Measurements from ENCODE around the gene CENPX. TPM values are rescaled to one million over a fixed set of nuclear protein-coding genes. Genes with fewer than 3 reads are reported as not detected.
A peak's percentile ranks its signal among the peaks of the same experiment; 100 is the strongest.

The CENPX gene
- total and polyA plus RNA-seq, 2 of the 13 experiments (the other 11 are each of a cell fraction or from before 2014, with no cell fraction given): 92.7 to 170 TPM

- intact Hi-C loops (cut with micrococcal nuclease; ENCODE audit: unreplicated experiment): no loop called here
- peaks cover 23% of the 10 kb centered on the region for H3K79me2 ChIP-seq (ENCODE audit: insufficient read depth, low read length)
- in situ Hi-C loops (cut with HindIII; ENCODE audit: extremely low pct_ligation_motif_present, low pct_unique_long_range_greater_than_20kb): no loop called here
- H4K20me1 ChIP-seq (ENCODE audit: insufficient read depth, low read length): no peaks in the 10 kb centered on the region
- H3K4me1 ChIP-seq (ENCODE audit: insufficient read depth, low read length): peaks cover 39% of the 10 kb centered on the region
- no peaks in the 10 kb centered on the region for H3K9me3 ChIP-seq (ENCODE audit: low read length)
- DNase-seq (ENCODE audit: low spot score) (no peak), ATAC-seq (no peak), FAIRE-seq (no peak)
- TF ChIP-seq KMT2A (CRISPR knock-in tag; IDR thresholded peaks at IDR 0.05): no peak
- TF ChIP-seq PRDM4 (CRISPR knock-in tag; IDR thresholded peaks at IDR 0.05; ENCODE audit: borderline replicate concordance): no peak
- peak; percentile 58 for TF ChIP-seq RBFOX2 (IDR thresholded peaks at IDR 0.05; ENCODE audit: low read depth, low read length)
- no peak for TF ChIP-seq ZFYVE20 (CRISPR knock-in tag; IDR thresholded peaks at IDR 0.05; ENCODE audit: borderline replicate concordance, low read depth)
- TF ChIP-seq HNRNPL (IDR thresholded peaks at IDR 0.05; ENCODE audit: low read depth, low read length): 0 out of 2 replicates have a peak, but pooled peaks have one; percentile 20
- TF ChIP-seq ZNF768 (CRISPR knock-in tag; IDR thresholded peaks at IDR 0.05): peak; percentile 22; the same call in 1 of the 2 replicates
- TF ChIP-seq AGO2 (optimal IDR thresholded peaks at IDR 0.05; ENCODE audit: low read depth, low read length): peak; percentile 18
- ChIA-PET CTCF (ENCODE audit: low intra/inter-chr PET ratio, low total read pairs) (no interaction called here), POLR2A (no interaction called here)
- no peak overlapping the region for H2AFZ ChIP-seq (ENCODE audit: low read length)
- 95% methylated on average over 24 of the region's 24 CpGs for WGBS (ENCODE audit: low lambda C conversion rate)
- no peak overlapping the region for H3K27ac ChIP-seq (ENCODE audit: extremely low read length, insufficient read depth, low read length)
- H3K4me2 ChIP-seq (ENCODE audit: low read depth, low read length): no peak overlapping the region
- peaks cover 8 to 29% of the 10 kb centered on the region in 2 experiments; a peak in 4 of 5 replicates for H3K36me3 ChIP-seq (replicated peaks in 1 of 2; ENCODE audit: control insufficient read depth in 1 of 2, insufficient read depth in 2 of 2, low read length in 2 of 2)
- no peak overlapping the region for H3K9ac ChIP-seq (ENCODE audit: insufficient read depth, low read depth, low read length)
- H3K4me3 ChIP-seq (replicated peaks in 1 of 3; ENCODE audit: insufficient read depth in 1 of 3, low read depth in 2 of 3, low read length in 3 of 3): no peak overlapping the region
- H3K27me3 ChIP-seq (ENCODE audit: control insufficient read depth in 1 of 2, insufficient read depth in 2 of 2, low read length in 2 of 2): no peaks in the 10 kb centered on the region; a peak in 2 of 5 replicates
- no TSS peak for BruUV-seq (replicated peaks)
Observed at GRCh38 chr17:82047379-82047778, 24.7 kb upstream of the CENPX start.

Data from HepG2 (cell line).